GM23248 (cell line): ENCODE measurements around the gene ARHGEF37. TPM values are rescaled to one million over a fixed set of nuclear protein-coding genes. Genes with fewer than 3 reads are reported as not detected.

Experiments
- DNase-seq: peaks from one replicate; pipeline ENCODE4 v3.0.0-alpha.2; 2015
- H2AFZ ChIP-seq: fragments of 200-600 bp; sonication (generic); 2 replicates; pipeline ENCODE4 v1.6.1; 2016; ENCODE audit warnings: antibody characterized with exemption
- H3F3A ChIP-seq: fragments of 200-600 bp; sonication (generic); 2 replicates; pipeline ENCODE4 v1.6.1; 2016; ENCODE audit warnings: mild to moderate bottlenecking, antibody characterized with exemption, mixed run types; ENCODE audit not compliant: insufficient read depth
- H3K27ac ChIP-seq: fragments of 200-600 bp; sonication (generic); 2 replicates; pipeline ENCODE4 v1.5.1; 2016; ENCODE audit warnings: mild to moderate bottlenecking
- H3K27me3 ChIP-seq: fragments of 200-600 bp; sonication (generic); replicated peaks from 2 replicates; pipeline ENCODE4 v1.6.1; 2016; ENCODE audit warnings: mild to moderate bottlenecking; ENCODE audit not compliant: insufficient read depth
- H3K36me3 ChIP-seq: fragments of 200-600 bp; sonication (generic); 2 replicates; pipeline ENCODE4 v1.6.1; 2016; ENCODE audit warnings: low read depth, mild to moderate bottlenecking
- H3K4me1 ChIP-seq: fragments of 200-600 bp; sonication (generic); 2 replicates; pipeline ENCODE4 v1.6.1; 2016; ENCODE audit warnings: mild to moderate bottlenecking; ENCODE audit not compliant: insufficient read depth
- H3K4me2 ChIP-seq: fragments of 200-600 bp; sonication (generic); one replicate; pipeline ENCODE4 v1.6.1; 2016; ENCODE audit warnings: mild to moderate bottlenecking; ENCODE audit not compliant: unreplicated experiment
- H3K4me3 ChIP-seq: fragments of 200-600 bp; sonication (generic); 2 replicates; pipeline ENCODE4 v1.5.1; 2016; ENCODE audit warnings: mild to moderate bottlenecking
- H3K79me2 ChIP-seq: fragments of 200-600 bp; sonication (generic); 2 replicates; pipeline ENCODE4 v1.6.1; 2016; ENCODE audit warnings: mild to moderate bottlenecking; ENCODE audit not compliant: insufficient read depth
- H3K9ac ChIP-seq: fragments of 200-600 bp; sonication (generic); 2 replicates; pipeline ENCODE4 v1.6.1; 2016; ENCODE audit warnings: mild to moderate bottlenecking
- H3K9me2 ChIP-seq: fragments of 200-600 bp; sonication (generic); 2 replicates; pipeline ENCODE4 v1.6.1; 2016; ENCODE audit warnings: mixed run types, mild to moderate bottlenecking, moderate library complexity; ENCODE audit not compliant: insufficient read depth
- H3K9me3 ChIP-seq: fragments of 200-600 bp; sonication (generic); one replicate; pipeline ENCODE4 v1.6.1; 2017; ENCODE audit warnings: low read depth
- H4K20me1 ChIP-seq: fragments of 200-600 bp; sonication (generic); 2 replicates; pipeline ENCODE4 v1.6.0; 2016; ENCODE audit not compliant: insufficient read depth
- EZH2 ChIP-seq: fragments of 200-600 bp; sonication (generic); IDR thresholded peaks from 2 replicates; pipeline ENCODE4 v1.6.1; 2018; ENCODE audit warnings: antibody characterized with exemption, mild to moderate bottlenecking; ENCODE audit not compliant: insufficient read depth, poor library complexity, severe bottlenecking
- EZH2phosphoT487 ChIP-seq: fragments of 200-600 bp; sonication (generic); IDR thresholded peaks from 2 replicates; pipeline ENCODE4 v1.6.1; 2018; ENCODE audit warnings: antibody characterized with exemption, moderate library complexity, mild to moderate bottlenecking, low read depth; ENCODE audit not compliant: insufficient read depth
- WGBS, 2 experiments: methylation state at CpG; one replicate each; pipeline ENCODE4 v1.1.6; 2015 to 2017; ENCODE audit warnings: low lambda C conversion rate in 2 of 2, low coverage in 1 of 2; ENCODE audit errors: missing lambda C conversion rate in 2 of 2; 5-methylcytosine and 5-hydroxymethylcytosine counted together
- in situ Hi-C: fragments of 300-500 bp; cut with MboI; formaldehyde crosslinking; loops from 2 replicates; pipeline ENCODE4 v1.15.0; 2020
- polyA plus RNA-seq: library from polyadenylated mRNA; unstranded; fragments of >200 nt; fragmentation: Nextera tagmentation; extraction: Ambion mirVana; gene quantifications from 2 replicates; pipeline ENCODE4 v1.2.1, GENCODE V29; 2016
- total RNA-seq: library from RNA; depleted of rRNA; stranded (reverse); fragments of >200 nt; shearing (Covaris generic); gene quantifications from 2 replicates; pipeline ENCODE4 v1.2.3, GENCODE V29; 2014

The ARHGEF37 gene
- total and polyA plus RNA-seq, 2 experiments from 2014 or later = 0.51 to 0.97 TPM

DNA sequence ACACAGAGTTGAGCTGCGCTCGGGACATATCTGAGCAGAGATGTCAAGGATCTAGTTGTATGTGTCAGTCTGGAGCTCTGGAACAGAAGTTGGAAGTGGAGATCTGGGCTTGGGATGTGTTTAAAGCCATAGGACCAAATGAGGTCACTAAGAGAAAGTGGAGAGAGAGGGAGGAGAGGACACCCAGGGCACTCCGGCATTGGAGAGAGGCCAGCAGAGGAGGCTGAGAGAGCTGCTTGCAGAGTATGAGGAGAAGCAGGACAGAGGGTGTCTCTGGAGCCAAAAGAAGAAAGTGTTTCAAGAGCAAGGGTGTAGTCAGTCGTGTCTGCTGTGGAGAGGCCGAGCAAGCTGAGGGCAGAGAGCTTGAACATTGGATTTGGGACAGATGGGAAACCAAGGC lies 34.7 kb downstream of the ARHGEF37 start:
- Histone ChIP-seq H3K79me2 (no peaks in the 10 kb centered on the region), H3K4me1 (peaks cover 12% of the 10 kb centered on the region), H3K4me2 (no peak overlapping the region), H2AFZ (no peak overlapping the region), H3K36me3 (no peaks in the 10 kb centered on the region), H3K27me3 (no peaks in the 10 kb centered on the region), H3F3A (peaks cover 4% of the 10 kb centered on the region; the same call in 1 of the 2 replicates), H3K9ac (no peak overlapping the region), H3K9me2 (no peaks in the 10 kb centered on the region), H3K9me3 (no peaks in the 10 kb centered on the region), H4K20me1 (no peaks in the 10 kb centered on the region), H3K27ac (no peak overlapping the region), H3K4me3 (no peak overlapping the region)
- TF ChIP-seq EZH2 = no peak
- TF ChIP-seq EZH2phosphoT487 = no peak
- 57 to 66% methylated on average over 5 of the region's 5 CpGs for WGBS, 2 experiments
- no peak for DNase-seq
- in situ Hi-C loops = no loop called here

DNA sequence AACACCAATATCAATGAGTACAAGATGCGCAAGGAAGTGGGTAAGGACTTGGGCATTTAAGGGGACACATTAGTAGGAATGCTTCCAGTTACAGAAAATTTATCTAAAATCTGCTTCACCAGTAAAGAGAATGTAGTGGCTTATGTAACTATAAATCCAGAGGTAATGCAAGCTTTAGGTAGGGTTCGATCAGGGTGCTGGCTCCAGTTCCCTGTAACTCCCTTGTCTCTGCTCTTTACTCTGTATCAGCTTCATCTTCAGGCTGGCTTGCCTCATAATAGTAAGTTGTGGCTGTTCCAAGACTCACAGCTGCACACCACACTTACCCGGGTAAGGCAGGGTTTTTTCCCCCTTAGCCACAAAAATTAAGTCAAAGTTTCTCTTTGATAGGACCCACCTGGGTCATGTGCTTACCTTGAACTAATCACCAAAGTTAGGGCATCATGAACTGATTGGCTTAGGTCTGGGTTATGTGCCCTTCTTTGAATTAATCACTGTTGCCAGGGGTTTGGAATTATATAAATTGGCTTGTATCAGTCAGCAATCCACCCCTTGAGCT lies 35.5 kb downstream of the ARHGEF37 start:
- 70 to 72% methylated on average over 3 of the region's 3 CpGs for WGBS, 2 experiments
- in situ Hi-C loops = no loop called here
- Histone ChIP-seq H3K27ac (no peak overlapping the region), H4K20me1 (no peaks in the 10 kb centered on the region), H2AFZ (no peak overlapping the region), H3K36me3 (no peaks in the 10 kb centered on the region), H3K4me2 (no peak overlapping the region), H3K4me1 (peaks cover 12% of the 10 kb centered on the region), H3K79me2 (no peaks in the 10 kb centered on the region), H3F3A (peaks cover 4% of the 10 kb centered on the region; the same call in 1 of the 2 replicates), H3K9me2 (no peaks in the 10 kb centered on the region), H3K27me3 (no peaks in the 10 kb centered on the region), H3K9me3 (no peaks in the 10 kb centered on the region), H3K9ac (no peak overlapping the region), H3K4me3 (no peak overlapping the region)
- DNase-seq = no peak
- TF ChIP-seq EZH2 = no peak
- no peak for TF ChIP-seq EZH2phosphoT487

DNA sequence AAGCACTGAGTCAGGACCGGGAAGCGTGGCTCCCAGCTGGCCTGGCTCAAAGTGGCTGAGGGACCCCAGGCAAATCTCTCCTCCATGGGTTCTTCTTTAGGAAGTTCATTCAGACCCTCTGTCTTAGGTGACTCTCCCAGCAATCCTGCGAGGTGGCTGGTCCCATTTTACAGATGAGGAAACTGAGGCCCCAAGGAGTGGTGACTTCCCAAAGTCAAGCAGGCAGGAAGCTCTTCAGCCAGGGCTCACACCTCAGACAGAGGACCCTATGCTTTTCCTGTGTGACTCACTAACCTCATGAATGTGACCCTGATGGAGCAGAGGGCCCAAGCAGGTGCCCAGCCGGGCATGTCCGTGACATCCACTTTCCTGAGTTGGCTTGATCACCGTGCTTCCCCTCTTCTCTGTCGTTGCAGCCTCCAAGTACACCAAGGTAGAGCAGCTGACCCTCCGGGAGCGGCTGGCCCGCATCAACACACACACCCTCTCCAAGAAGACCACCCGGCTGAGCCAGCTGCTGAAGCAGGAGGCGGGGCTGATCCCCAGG lies 36.5 kb downstream of the ARHGEF37 start:
- Histone ChIP-seq H3F3A (peaks cover 4% of the 10 kb centered on the region; the same call in 1 of the 2 replicates), H3K27ac (no peak overlapping the region), H3K9me3 (no peaks in the 10 kb centered on the region), H3K4me1 (peaks cover 12% of the 10 kb centered on the region), H3K4me3 (no peak overlapping the region), H2AFZ (no peak overlapping the region), H3K4me2 (no peak overlapping the region), H3K79me2 (no peaks in the 10 kb centered on the region), H3K9ac (no peak overlapping the region), H4K20me1 (no peaks in the 10 kb centered on the region), H3K9me2 (no peaks in the 10 kb centered on the region), H3K36me3 (no peaks in the 10 kb centered on the region), H3K27me3 (no peaks in the 10 kb centered on the region)
- in situ Hi-C loops = no loop called here
- no peak for TF ChIP-seq EZH2
- TF ChIP-seq EZH2phosphoT487 = no peak
- DNase-seq = no peak
- WGBS, 2 experiments = 90 to 94% methylated on average over 11 to 12 of the region's 12 CpGs

DNA sequence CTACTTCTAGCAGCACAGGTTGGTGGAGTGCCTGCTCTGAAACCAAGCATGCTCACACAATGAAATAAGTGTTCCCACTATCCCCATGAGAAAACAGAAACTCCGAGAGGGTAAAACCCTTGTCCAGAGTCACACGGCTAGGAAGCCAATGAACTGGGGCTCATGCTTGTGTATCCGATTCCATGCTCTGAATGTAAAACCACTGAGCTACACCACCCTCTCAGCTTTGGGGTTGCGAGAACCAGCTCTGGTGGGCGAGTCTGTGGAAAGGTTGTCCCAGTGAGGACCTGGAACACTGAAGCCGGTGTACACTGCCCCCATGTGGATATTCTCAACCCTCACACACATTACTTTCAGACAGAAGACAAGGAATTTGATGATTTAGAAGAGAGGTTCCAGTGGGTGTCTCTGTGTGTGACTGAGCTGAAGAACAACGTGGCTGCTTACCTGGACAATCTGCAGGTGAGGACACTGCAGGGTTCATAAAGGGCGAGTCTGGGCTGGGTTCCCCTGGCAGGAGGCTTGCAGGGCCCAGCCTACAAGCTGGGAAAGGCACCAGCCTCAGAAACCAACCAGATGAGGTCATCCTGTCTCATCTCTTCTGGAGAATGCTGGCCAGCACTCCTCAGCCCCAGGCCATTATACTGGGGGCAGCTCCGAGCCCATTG lies 37.4 kb downstream of the ARHGEF37 start:
- Histone ChIP-seq H3K36me3 (no peaks in the 10 kb centered on the region), H4K20me1 (no peaks in the 10 kb centered on the region), H3K27me3 (no peaks in the 10 kb centered on the region), H3K4me3 (no peak overlapping the region), H3K27ac (peak overlapping the region; percentile 14; the same call in 1 of the 2 replicates), H3K9me2 (no peaks in the 10 kb centered on the region), H3K9me3 (no peaks in the 10 kb centered on the region), H3K79me2 (no peaks in the 10 kb centered on the region), H3K4me1 (peaks cover 12% of the 10 kb centered on the region), H3F3A (peaks cover 4% of the 10 kb centered on the region; the same call in 1 of the 2 replicates), H3K9ac (no peak overlapping the region), H2AFZ (peak overlapping the region; percentile 63; the same call in 1 of the 2 replicates), H3K4me2 (no peak overlapping the region)
- in situ Hi-C loops = no loop called here
- 13 to 23% methylated on average over 9 of the region's 9 CpGs for WGBS, 2 experiments
- TF ChIP-seq EZH2phosphoT487 (no peak), EZH2 (no peak)
- DNase-seq = peak; percentile 90
